B cell (primary cell): Measurements from ENCODE around the gene SLC13A3.

Experiments used
- CTCF ChIP-seq: fragments of 200-600 bp; IDR thresholded peaks from one replicate; pipeline ENCODE4 v1.8.0; 2022; ENCODE audit warnings: antibody characterized with exemption, mild to moderate bottlenecking
- EZH2 ChIP-seq: IDR thresholded peaks from 2 replicates; pipeline ENCODE4 v1.6.1; 2012; ENCODE audit warnings: borderline replicate concordance, low read depth, mild to moderate bottlenecking, moderate library complexity, low read length; ENCODE audit not compliant: insufficient read depth, poor library complexity, severe bottlenecking

- TF ChIP-seq EZH2: no peak
- TF ChIP-seq CTCF: no peak
Measured at GRCh38 chr20:46550461-46550860, 100.8 kb downstream of the SLC13A3 start, which contains the start of gene OCSTAMP.
